ENCODE data around the gene RBBP5. TPM values are rescaled to one million over a fixed set of nuclear protein-coding genes. Genes with fewer than 3 reads are reported as not detected.

Gene RBBP5
- total and polyA plus RNA-seq, 10 donors = 4.2 to 23.4 (median 17.7) TPM

DNA sequence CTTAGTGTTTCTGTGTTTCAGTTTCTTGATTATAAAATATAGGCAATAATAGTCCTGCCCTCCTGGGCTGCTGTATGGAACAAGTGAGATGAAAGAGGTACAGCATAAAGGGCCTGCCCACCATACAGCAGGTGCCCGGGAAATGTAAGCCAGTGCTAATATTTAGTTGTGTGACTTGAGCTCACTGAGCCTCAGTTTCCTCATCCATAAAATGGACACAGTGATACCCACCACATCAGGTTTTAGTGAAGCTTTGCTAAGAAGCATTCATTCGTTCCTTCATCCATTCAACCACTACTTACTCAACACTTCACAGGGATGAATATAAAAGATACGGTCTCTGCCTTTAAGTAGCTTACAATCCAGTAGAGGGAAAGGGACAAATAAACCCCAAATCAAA lies 58.9 kb downstream of the RBBP5 start:
- Histone ChIP-seq H3K4me3 (no peak overlapping the region), H3K9me3 (no peaks in the 10 kb centered on the region), H3K27ac (no peak overlapping the region), H3K36me3 (no peaks in the 10 kb centered on the region), H3K4me1 (peaks cover 0 to 9% (median 6%) of the 10 kb centered on the region in 6 donors), H3K27me3 (replicated peaks in 1 of 7) (no peaks in the 10 kb centered on the region)
- WGBS, 5 donors = 83 to 97% (median 88%) methylated on average over 3 of the region's 3 CpGs
- intact Hi-C loops (cut with DNase I; ENCODE audit: low total_unique reads) = loop anchor here (5.0 kb wide), 1 partner anchor 76 kb away; no protein-coding TSS in a partner anchor
- peak; percentile 4 for DNase-seq
- no peak for TF ChIP-seq POLR2A (IDR thresholded peaks at IDR 0.05)
- TF ChIP-seq POLR2AphosphoS5 (IDR thresholded peaks at IDR 0.05) = no peak
- no peak for TF ChIP-seq CTCF (IDR thresholded peaks at IDR 0.05 in 8 of 11, conservative IDR thresholded peaks at IDR 0.05 in 3 of 11)

DNA sequence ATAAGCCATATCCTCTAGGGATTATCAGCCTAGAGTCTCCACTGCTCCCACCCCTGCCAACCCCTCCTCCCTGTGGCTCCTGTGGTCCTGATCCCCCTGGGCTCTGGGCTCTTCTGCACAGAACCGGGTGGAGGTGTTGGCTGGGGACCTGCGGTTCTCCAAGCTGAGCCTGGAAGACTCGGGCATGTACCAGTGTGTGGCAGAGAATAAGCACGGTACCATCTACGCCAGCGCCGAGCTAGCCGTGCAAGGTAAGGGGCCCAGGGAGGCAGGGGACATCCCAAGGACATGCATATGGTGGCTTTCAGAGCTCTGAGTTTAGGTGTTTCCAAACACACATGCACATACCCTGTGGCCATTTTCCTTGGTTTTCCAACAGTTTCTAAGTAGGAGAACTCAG lies 59.5 kb downstream of the RBBP5 start:
- intact Hi-C loops (cut with DNase I; ENCODE audit: low total_unique reads) = loop anchor here (5.0 kb wide), 1 partner anchor 75 kb away; no protein-coding TSS in a partner anchor
- no peak for TF ChIP-seq CTCF (IDR thresholded peaks at IDR 0.05 in 8 of 11, conservative IDR thresholded peaks at IDR 0.05 in 3 of 11)
- no peak for TF ChIP-seq POLR2A (IDR thresholded peaks at IDR 0.05)
- TF ChIP-seq POLR2AphosphoS5 (IDR thresholded peaks at IDR 0.05) = no peak
- Histone ChIP-seq H3K4me3 (no peak overlapping the region), H3K4me1 (peaks cover 0 to 9% (median 6%) of the 10 kb centered on the region in 6 donors), H3K36me3 (no peaks in the 10 kb centered on the region), H3K27ac (no peak overlapping the region), H3K27me3 (replicated peaks in 1 of 7) (no peaks in the 10 kb centered on the region), H3K9me3 (no peaks in the 10 kb centered on the region)
- 90 to 96% (median 95%) methylated on average over 8 of the region's 8 CpGs for WGBS, 5 donors
- peak; percentile 51 for DNase-seq

DNA sequence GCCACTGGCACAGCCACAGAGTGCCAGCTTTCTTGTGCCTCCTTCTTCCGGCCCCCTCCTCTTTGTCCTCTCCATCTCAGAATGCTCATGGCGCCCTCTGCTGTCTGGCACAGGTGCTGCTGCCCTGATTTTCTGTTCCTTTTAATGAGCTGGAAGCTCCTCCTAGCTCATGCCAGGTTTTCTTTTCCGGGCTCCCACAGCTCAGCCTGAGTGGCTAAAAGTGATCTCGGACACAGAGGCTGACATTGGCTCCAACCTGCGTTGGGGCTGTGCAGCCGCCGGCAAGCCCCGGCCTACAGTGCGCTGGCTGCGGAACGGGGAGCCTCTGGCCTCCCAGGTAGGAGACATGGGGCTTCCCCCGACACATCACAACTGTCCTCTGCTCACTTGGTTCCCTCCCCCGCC lies 60.1 kb downstream of the RBBP5 start:
- H3K9me3 ChIP-seq = no peaks in the 10 kb centered on the region
- peak; percentile 84 for DNase-seq
- no peaks in the 10 kb centered on the region for H3K27me3 ChIP-seq (replicated peaks in 1 of 7)
- intact Hi-C loops (cut with DNase I; ENCODE audit: low total_unique reads) = loop anchor here (5.0 kb wide), 1 partner anchor 74 kb away; no protein-coding TSS in a partner anchor
- H3K4me1 ChIP-seq = peaks cover 0 to 9% (median 6%) of the 10 kb centered on the region in 6 donors
- no peak overlapping the region for H3K27ac ChIP-seq
- WGBS, 5 donors = 38 to 48% (median 40%) methylated on average over 10 to 13 of the region's 13 CpGs
- H3K4me3 ChIP-seq = no peak overlapping the region
- H3K36me3 ChIP-seq = no peaks in the 10 kb centered on the region
- TF ChIP-seq POLR2AphosphoS5 (IDR thresholded peaks at IDR 0.05) = no peak
- no peak for TF ChIP-seq POLR2A (IDR thresholded peaks at IDR 0.05)
- peak; percentile 47 to 88 (median 77) for TF ChIP-seq CTCF (IDR thresholded peaks at IDR 0.05 in 8 of 11, conservative IDR thresholded peaks at IDR 0.05 in 3 of 11)

- H3K27ac ChIP-seq = no peak overlapping the region
- peak; percentile 56 for DNase-seq
- H3K4me1 ChIP-seq = peaks cover 0 to 9% (median 6%) of the 10 kb centered on the region in 6 donors
- WGBS, 5 donors = 77 to 89% (median 82%) methylated on average over 6 to 14 of the region's 14 CpGs
- intact Hi-C loops (cut with DNase I; ENCODE audit: low total_unique reads) = loop anchor here (5.0 kb wide), 1 partner anchor 74 kb away; no protein-coding TSS in a partner anchor
- no peaks in the 10 kb centered on the region for H3K36me3 ChIP-seq
- no peaks in the 10 kb centered on the region for H3K9me3 ChIP-seq
- no peak overlapping the region for H3K4me3 ChIP-seq
- TF ChIP-seq POLR2AphosphoS5 (IDR thresholded peaks at IDR 0.05) = no peak
- TF ChIP-seq CTCF (IDR thresholded peaks at IDR 0.05 in 8 of 11, conservative IDR thresholded peaks at IDR 0.05 in 3 of 11) = no peak
- no peaks in the 10 kb centered on the region for H3K27me3 ChIP-seq (replicated peaks in 1 of 7)
These were observed 60.6 kb downstream of the RBBP5 start for GRCh38 chr1:205061227-205061626.

Measured in spleen (tissue), 11 donors.